GM12891 (cell line): ENCODE measurements around the gene GPR142.

ENCODE experiments used
- DNase-seq: peaks from one replicate; pipeline ENCODE4 v3.0.0; 2011; ENCODE audit warnings: low spot score; ENCODE audit not compliant: insufficient read length
- FAIRE-seq: peaks from 2 replicates; lab custom pipeline; 2011; peaks lifted over from hg19 to GRCh38; lab: Jason Lieb, UNC
- PAX5 ChIP-seq: IDR thresholded peaks from 2 replicates; pipeline ENCODE4 v1.6.1; 2011; ENCODE audit warnings: low read length, moderate library complexity, mild to moderate bottlenecking; ENCODE audit not compliant: insufficient read depth, severe bottlenecking
- POLR2A ChIP-seq: IDR thresholded peaks from 2 replicates; pipeline ENCODE4 v1.6.1; 2011; ENCODE audit warnings: low read depth, low read length, control low read depth
- POLR2AphosphoS5 ChIP-seq: IDR thresholded peaks from 2 replicates; pipeline ENCODE4 v1.6.1; 2011; ENCODE audit warnings: low read depth, low read length, control low read depth
- POU2F2 ChIP-seq: IDR thresholded peaks from 2 replicates; pipeline ENCODE4 v1.6.1; 2011; ENCODE audit warnings: low read depth, mild to moderate bottlenecking, control low read depth, low read length, moderate library complexity
- SPI1 ChIP-seq: IDR thresholded peaks from 2 replicates; pipeline ENCODE4 v1.6.1; 2011; ENCODE audit warnings: low read depth, low read length, control low read depth
- TAF1 ChIP-seq: IDR thresholded peaks from 2 replicates; pipeline ENCODE4 v1.6.1; 2011; ENCODE audit warnings: low read depth, low read length, control low read depth

The GPR142 gene

GRCh38 chr17:74343121-74343520, 24.2 kb upstream of the GPR142 start:
- FAIRE-seq = no peak
- TF ChIP-seq TAF1 (no peak), POLR2AphosphoS5 (no peak), POU2F2 (no peak), PAX5 (no peak), SPI1 (no peak), POLR2A (no peak)
- DNase-seq = no peak

DNA sequence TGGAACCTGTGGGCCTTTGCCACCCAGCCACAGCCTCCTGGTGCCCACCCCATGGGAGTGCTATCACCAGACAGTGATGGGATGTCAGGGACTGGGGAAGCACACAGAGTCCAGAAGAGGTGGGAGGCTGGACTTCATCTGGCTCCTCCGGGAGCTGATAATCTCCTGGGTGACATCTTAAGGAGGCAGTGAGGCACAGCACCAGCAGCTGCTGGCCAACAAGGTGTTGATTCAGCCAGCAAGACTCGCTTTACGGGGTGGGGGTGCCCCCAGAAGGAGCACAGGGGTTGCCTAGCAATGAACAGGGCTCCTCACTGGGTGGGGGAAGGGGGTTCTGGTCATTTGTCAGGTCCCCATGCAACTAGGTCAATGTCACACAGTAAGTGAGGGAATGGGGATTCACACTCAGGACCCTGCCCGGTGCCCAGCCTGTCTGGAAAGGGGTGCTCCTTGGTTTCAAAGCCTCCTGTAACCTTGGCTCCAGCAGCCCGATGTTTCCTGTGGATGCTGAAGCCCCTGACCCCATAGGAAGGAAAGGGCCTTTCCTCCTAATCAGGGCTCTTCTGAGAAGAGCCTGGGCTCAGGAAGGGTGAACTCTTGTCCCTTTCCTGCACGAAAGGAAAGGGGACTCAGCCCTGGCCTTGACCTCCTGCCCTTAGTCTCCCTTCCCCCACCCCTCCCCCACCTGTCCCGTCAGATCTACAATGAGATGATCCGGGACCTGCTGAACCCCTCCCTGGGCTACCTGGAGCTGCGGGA, 23.6 kb upstream of the GPR142 start:
- no peak for DNase-seq
- no peak for FAIRE-seq
- TF ChIP-seq POU2F2 (no peak), SPI1 (no peak)

GRCh38 chr17:74344658-74345057, 22.6 kb upstream of the GPR142 start:
- TF ChIP-seq POLR2A (no peak), POLR2AphosphoS5 (no peak), PAX5 (no peak), TAF1 (no peak), POU2F2 (no peak), SPI1 (no peak)
- no peak for DNase-seq
- FAIRE-seq = no peak

- DNase-seq (no peak), FAIRE-seq (no peak)
- TF ChIP-seq POLR2A = no peak
- TF ChIP-seq PAX5 = no peak
- no peak for TF ChIP-seq TAF1
- no peak for TF ChIP-seq POLR2AphosphoS5
- no peak for TF ChIP-seq POU2F2
- TF ChIP-seq SPI1 = no peak
These were observed 21.7 kb upstream of the GPR142 start for GRCh38 chr17:74345433-74346241.

DNA sequence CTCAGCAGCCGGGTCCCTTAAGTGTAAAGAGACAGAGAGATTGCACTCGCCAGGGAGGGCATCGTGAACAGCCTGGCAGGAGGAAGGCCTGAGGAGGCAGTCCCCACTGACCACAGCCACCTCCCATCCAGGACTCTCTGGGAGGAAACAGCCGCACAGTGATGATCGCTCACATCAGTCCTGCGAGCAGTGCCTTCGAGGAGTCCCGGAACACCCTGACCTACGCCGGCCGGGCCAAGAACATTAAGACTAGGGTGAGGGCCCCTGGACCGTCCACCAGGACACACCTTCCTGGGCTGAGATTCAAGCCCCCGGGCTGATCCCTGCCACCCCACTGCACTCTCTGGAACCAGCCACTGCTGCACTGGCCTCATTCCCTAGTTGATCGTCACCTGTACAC, 19.7 kb upstream of the GPR142 start:
- no peak for FAIRE-seq

GRCh38 chr17:74349120-74349519, 18.2 kb upstream of the GPR142 start:
- DNase-seq = no peak
- TF ChIP-seq SPI1 (no peak), POLR2A (no peak), TAF1 (no peak), POLR2AphosphoS5 (no peak), PAX5 (no peak), POU2F2 (no peak)
- no peak for FAIRE-seq

More for the DNA sequence above, 19.7 kb upstream of the GPR142 start:
- no peak for DNase-seq
- TF ChIP-seq POU2F2 = no peak
- no peak for TF ChIP-seq POLR2AphosphoS5
- TF ChIP-seq PAX5 = no peak
- no peak for TF ChIP-seq SPI1
- TF ChIP-seq POLR2A = no peak
- no peak for TF ChIP-seq TAF1

GRCh38 chr17:74350486-74350885, 16.8 kb upstream of the GPR142 start:
- FAIRE-seq = no peak
- no peak for TF ChIP-seq PAX5
- TF ChIP-seq SPI1 = no peak
- TF ChIP-seq TAF1 = no peak
- no peak for TF ChIP-seq POLR2A
- no peak for TF ChIP-seq POLR2AphosphoS5
- no peak for TF ChIP-seq POU2F2
- DNase-seq = no peak

GRCh38 chr17:74351552-74352210, 15.6 kb upstream of the GPR142 start:
- TF ChIP-seq POLR2A (no peak), POU2F2 (no peak)
- peak; percentile 20 for FAIRE-seq
- DNase-seq = no peak

GRCh38 chr17:74353446-74354060, 13.8 kb upstream of the GPR142 start:
- DNase-seq (no peak), FAIRE-seq (no peak)
- TF ChIP-seq TAF1 = no peak
- TF ChIP-seq SPI1 = no peak
- no peak for TF ChIP-seq POLR2AphosphoS5
- TF ChIP-seq POLR2A = no peak
- no peak for TF ChIP-seq PAX5
- TF ChIP-seq POU2F2 = no peak
